ENCODE data around the gene HTR4. TPM values are rescaled to one million over a fixed set of nuclear protein-coding genes. Genes with fewer than 3 reads are reported as not detected.

HTR4 gene
- total RNA-seq, 2 donors from 2014 or later, result not detected

GRCh38 chr5:148524721-148525120 lies 129.6 kb downstream of the HTR4 start:
- no peaks in the 10 kb centered on the region for H3K36me3 ChIP-seq (ENCODE audit: control insufficient read depth, insufficient read depth, low read length)
- H3K9me3 ChIP-seq (ENCODE audit: control insufficient read depth, low read length), result peaks cover 14% of the 10 kb centered on the region
- no peak overlapping the region for H3K4me3 ChIP-seq (ENCODE audit: low read length)
- Mint-ChIP-seq H3K4me3 (no peak overlapping the region), H3K36me3 (ENCODE audit: low read depth) (no peaks in the 10 kb centered on the region), H3K27me3 (ENCODE audit: insufficient read depth) (peaks cover 11% of the 10 kb centered on the region), H3K9me3 (peaks cover 10% of the 10 kb centered on the region), H3K4me1 (no peaks in the 10 kb centered on the region), H3K27ac (no peak overlapping the region)
- H3K27ac ChIP-seq (ENCODE audit: low read depth, low read length), result no peak overlapping the region
- no peak for DNase-seq
- WGBS, 2 experiments (ENCODE audit: insufficient coverage in 1 of 2, insufficient read length in 1 of 2), result 89 to 90% methylated on average over 3 to 5 of the region's 5 CpGs
- no peak overlapping the region for H3K9ac ChIP-seq (ENCODE audit: extremely low read depth, low read length, poor library complexity, severe bottlenecking)
- no peaks in the 10 kb centered on the region for H3K27me3 ChIP-seq (ENCODE audit: control insufficient read depth, insufficient read depth, low read length, poor library complexity, severe bottlenecking)
- H3K4me1 ChIP-seq (ENCODE audit: control insufficient read depth, insufficient read depth, low read length), result no peaks in the 10 kb centered on the region
- no peak for TF ChIP-seq CTCF (conservative IDR thresholded peaks at IDR 0.05)

GRCh38 chr5:148523139-148523538 lies 131.2 kb downstream of the HTR4 start:
- TF ChIP-seq CTCF (conservative IDR thresholded peaks at IDR 0.05), result peak; percentile 63
- WGBS, 2 experiments (ENCODE audit: insufficient coverage in 1 of 2, insufficient read length in 1 of 2), result 76 to 83% methylated on average over 4 to 5 of the region's 5 CpGs
- no peaks in the 10 kb centered on the region for H3K27me3 ChIP-seq (ENCODE audit: control insufficient read depth, insufficient read depth, low read length, poor library complexity, severe bottlenecking)
- Mint-ChIP-seq H3K4me3 (no peak overlapping the region), H3K27ac (no peak overlapping the region), H3K36me3 (ENCODE audit: low read depth) (no peaks in the 10 kb centered on the region), H3K27me3 (ENCODE audit: insufficient read depth) (peaks cover 11% of the 10 kb centered on the region), H3K9me3 (no peaks in the 10 kb centered on the region), H3K4me1 (no peaks in the 10 kb centered on the region)
- no peak overlapping the region for H3K27ac ChIP-seq (ENCODE audit: low read depth, low read length)
- peak; percentile 63 for DNase-seq
- H3K36me3 ChIP-seq (ENCODE audit: control insufficient read depth, insufficient read depth, low read length), result no peaks in the 10 kb centered on the region
- H3K4me1 ChIP-seq (ENCODE audit: control insufficient read depth, insufficient read depth, low read length), result no peaks in the 10 kb centered on the region
- no peak overlapping the region for H3K9ac ChIP-seq (ENCODE audit: extremely low read depth, low read length, poor library complexity, severe bottlenecking)
- H3K9me3 ChIP-seq (ENCODE audit: control insufficient read depth, low read length), result no peaks in the 10 kb centered on the region
- H3K4me3 ChIP-seq (ENCODE audit: low read length), result no peak overlapping the region

GRCh38 chr5:148515460-148515859 lies 138.9 kb downstream of the HTR4 start:
- Histone ChIP-seq H3K27me3 (ENCODE audit: control insufficient read depth, insufficient read depth, low read length, poor library complexity, severe bottlenecking) (no peaks in the 10 kb centered on the region), H3K9me3 (ENCODE audit: control insufficient read depth, low read length) (peaks cover 5% of the 10 kb centered on the region), H3K36me3 (ENCODE audit: control insufficient read depth, insufficient read depth, low read length) (no peaks in the 10 kb centered on the region), H3K9ac (ENCODE audit: extremely low read depth, low read length, poor library complexity, severe bottlenecking) (no peak overlapping the region), H3K27ac (ENCODE audit: low read depth, low read length) (no peak overlapping the region), H3K4me3 (ENCODE audit: low read length) (no peak overlapping the region), H3K4me1 (ENCODE audit: control insufficient read depth, insufficient read depth, low read length) (no peaks in the 10 kb centered on the region)
- TF ChIP-seq CTCF (conservative IDR thresholded peaks at IDR 0.05), result no peak
- Mint-ChIP-seq H3K36me3 (ENCODE audit: low read depth) (no peaks in the 10 kb centered on the region), H3K27me3 (ENCODE audit: insufficient read depth) (no peaks in the 10 kb centered on the region), H3K9me3 (peaks cover 8% of the 10 kb centered on the region), H3K4me3 (no peak overlapping the region), H3K4me1 (no peaks in the 10 kb centered on the region), H3K27ac (no peak overlapping the region)
- WGBS, 2 experiments (ENCODE audit: insufficient coverage in 1 of 2, insufficient read length in 1 of 2), result 100% methylated on average over 1 of the region's 2 CpGs; no CpG with 5 or more reads in 1 of the 2 experiments
- no peak for DNase-seq

Data from endodermal cell (in vitro differentiated cells).